Vagina (tissue), 2 donors: Measurements from ENCODE around the gene BTD. TPM values are rescaled to one million over a fixed set of nuclear protein-coding genes. Genes with fewer than 3 reads are reported as not detected.

Experiments used
- DNase-seq, 2 donors: peaks; one replicate each; pipeline ENCODE4 v3.0.0-alpha.2; 2017; ENCODE audit errors: extremely low spot score in 2 of 2
- H3K27ac ChIP-seq: fragments of 200-600 bp; sonication (generic); one replicate; pipeline ENCODE4 v1.5.1; 2019
- H3K27me3 ChIP-seq: fragments of 200-600 bp; sonication (generic); one replicate; pipeline ENCODE4 v1.5.1; 2019
- H3K36me3 ChIP-seq, 2 donors: fragments of 200-600 bp; sonication (generic); one replicate each; pipeline ENCODE4 v1.5.1; 2017 to 2019
- H3K4me1 ChIP-seq: fragments of 200-600 bp; sonication (generic); one replicate; pipeline ENCODE4 v1.5.1; 2019
- H3K4me3 ChIP-seq, 2 donors: fragments of 200-600 bp; sonication (generic); 1 replicate in 1 of 2; 2 replicates in 1 of 2; pipeline ENCODE4 v1.5.1; 2016 to 2019
- H3K9me3 ChIP-seq: fragments of 200-600 bp; sonication (generic); one replicate; pipeline ENCODE4 v1.5.1; 2019
- POLR2A ChIP-seq, 2 donors: fragments of 450-650 bp; IDR thresholded peaks; one replicate each; pipeline ENCODE4 v1.6.1; 2017; ENCODE audit warnings: antibody characterized with exemption in 2 of 2, mild to moderate bottlenecking in 2 of 2, moderate library complexity in 2 of 2
- POLR2AphosphoS5 ChIP-seq, 2 donors: sonication (generic); formaldehyde crosslinking; IDR thresholded peaks; one replicate each; pipeline ENCODE4 v1.9.0; 2017; ENCODE audit warnings: antibody characterized with exemption in 2 of 2, mild to moderate bottlenecking in 2 of 2, low read depth in 1 of 2; ENCODE audit not compliant: insufficient read depth in 1 of 2
- intact Hi-C: fragments of 100-400 bp; cut with DNase I; formaldehyde crosslinking; loops from one replicate; pipeline ENCODE4 v1.15.1; 2023
- total RNA-seq: library from RNA; depleted of rRNA; stranded (reverse); fragments of >200 nt; gene quantifications from one replicate; pipeline ENCODE4 v1.2.3, GENCODE V29; 2016
- TF ChIP-seq, protein P1 (sequence below), 3 experiments: fragments of 450-650 bp in 2 of 3; fragments of 200-600 bp in 1 of 3; sonication (generic) in 1 of 3; IDR thresholded peaks; one replicate each; pipeline ENCODE4 v1.5.1; 2017 to 2019; ENCODE audit warnings: antibody characterized with exemption in 3 of 3, mild to moderate bottlenecking in 2 of 3, moderate library complexity in 2 of 3

BTD gene
- total RNA-seq, 1 donor from 2014 or later, result 10.6 TPM

DNA sequence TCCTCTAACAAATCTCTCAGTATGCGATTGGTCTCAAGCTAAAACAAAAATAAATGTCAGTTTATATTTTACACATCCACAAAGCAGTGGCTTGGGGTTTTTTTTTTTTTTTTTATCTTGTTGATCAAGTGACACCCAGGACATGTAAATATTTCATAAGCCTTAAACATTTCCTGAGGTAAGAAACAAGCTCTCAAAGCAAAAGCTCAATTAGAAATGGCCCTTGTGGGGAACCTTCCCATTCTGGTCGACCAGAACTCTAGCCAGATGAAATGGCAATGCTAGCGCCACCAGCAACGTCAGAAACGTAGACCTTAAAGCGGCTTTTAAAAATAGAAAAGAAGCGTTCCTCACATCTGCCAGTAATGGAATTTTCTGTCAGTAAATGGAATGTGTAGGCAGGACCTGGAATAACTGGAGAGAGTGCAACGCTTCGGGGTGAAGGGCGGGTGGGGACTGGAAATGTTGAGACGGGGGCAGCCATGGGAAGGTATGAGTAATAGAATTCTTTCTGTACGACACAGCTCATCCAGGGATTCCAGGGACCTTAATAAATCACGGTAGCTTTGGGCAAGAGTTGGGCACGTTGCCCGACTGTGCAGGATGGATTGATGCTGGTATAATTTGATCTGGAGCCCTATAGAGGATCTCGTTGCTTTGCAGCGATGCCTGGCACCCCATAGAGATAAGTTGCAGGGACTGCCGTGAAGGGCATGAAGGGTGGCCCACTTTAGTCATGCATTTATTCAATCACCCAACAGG lies 44.4 kb downstream of the BTD start:
- TF ChIP-seq, protein P1, sequence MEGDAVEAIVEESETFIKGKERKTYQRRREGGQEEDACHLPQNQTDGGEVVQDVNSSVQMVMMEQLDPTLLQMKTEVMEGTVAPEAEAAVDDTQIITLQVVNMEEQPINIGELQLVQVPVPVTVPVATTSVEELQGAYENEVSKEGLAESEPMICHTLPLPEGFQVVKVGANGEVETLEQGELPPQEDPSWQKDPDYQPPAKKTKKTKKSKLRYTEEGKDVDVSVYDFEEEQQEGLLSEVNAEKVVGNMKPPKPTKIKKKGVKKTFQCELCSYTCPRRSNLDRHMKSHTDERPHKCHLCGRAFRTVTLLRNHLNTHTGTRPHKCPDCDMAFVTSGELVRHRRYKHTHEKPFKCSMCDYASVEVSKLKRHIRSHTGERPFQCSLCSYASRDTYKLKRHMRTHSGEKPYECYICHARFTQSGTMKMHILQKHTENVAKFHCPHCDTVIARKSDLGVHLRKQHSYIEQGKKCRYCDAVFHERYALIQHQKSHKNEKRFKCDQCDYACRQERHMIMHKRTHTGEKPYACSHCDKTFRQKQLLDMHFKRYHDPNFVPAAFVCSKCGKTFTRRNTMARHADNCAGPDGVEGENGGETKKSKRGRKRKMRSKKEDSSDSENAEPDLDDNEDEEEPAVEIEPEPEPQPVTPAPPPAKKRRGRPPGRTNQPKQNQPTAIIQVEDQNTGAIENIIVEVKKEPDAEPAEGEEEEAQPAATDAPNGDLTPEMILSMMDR (IDR thresholded peaks at IDR 0.05), result no peak
- TF ChIP-seq POLR2AphosphoS5 (IDR thresholded peaks at IDR 0.05; ENCODE audit: insufficient read depth in 1 of 2, low read depth in 1 of 2) (no peak), POLR2A (IDR thresholded peaks at IDR 0.05) (no peak)
- Histone ChIP-seq H3K4me3 (no peak overlapping the region), H3K27ac (peak overlapping the region; percentile 82), H3K4me1 (peaks cover 25% of the 10 kb centered on the region), H3K36me3 (no peaks in the 10 kb centered on the region), H3K9me3 (no peaks in the 10 kb centered on the region), H3K27me3 (no peaks in the 10 kb centered on the region)
- intact Hi-C loops, result no loop called here
- no peak for DNase-seq

DNA sequence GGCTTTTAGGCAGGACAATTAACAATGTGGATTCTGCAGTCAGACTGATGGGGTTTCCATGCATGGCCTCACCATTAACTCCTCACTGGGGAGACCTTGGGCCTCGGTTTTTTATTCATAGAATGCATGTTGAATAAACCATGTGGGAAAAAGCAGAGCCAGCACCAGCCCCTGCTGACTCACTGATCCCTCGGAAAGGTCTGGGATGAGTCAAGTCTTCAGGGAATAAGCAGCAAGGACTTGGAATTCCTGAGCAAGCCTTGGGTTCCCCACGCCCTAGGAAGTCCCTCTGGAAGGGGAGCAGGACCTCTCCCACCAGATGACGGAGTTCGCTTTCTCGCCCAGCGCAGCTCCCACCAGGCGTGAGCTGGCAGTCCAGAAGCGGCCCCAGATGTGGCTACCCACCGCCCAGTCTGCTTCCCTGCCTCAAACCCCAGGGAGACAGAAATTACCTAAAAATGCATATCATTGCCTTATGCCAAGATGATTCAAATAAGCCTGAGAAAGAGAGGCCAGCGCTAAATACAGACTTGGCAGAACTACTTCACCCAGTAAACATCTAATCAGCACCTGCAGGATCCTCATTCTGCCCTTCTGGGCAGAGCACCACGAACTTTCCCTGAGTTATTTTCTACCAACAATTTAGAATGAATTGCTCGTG lies 45.4 kb downstream of the BTD start:
- peaks cover 25% of the 10 kb centered on the region for H3K4me1 ChIP-seq
- H3K36me3 ChIP-seq, result no peaks in the 10 kb centered on the region
- H3K27me3 ChIP-seq, result no peaks in the 10 kb centered on the region
- intact Hi-C loops, result no loop called here
- H3K9me3 ChIP-seq, result no peaks in the 10 kb centered on the region
- DNase-seq, result no peak
- peak overlapping the region; percentile 82 for H3K27ac ChIP-seq
- H3K4me3 ChIP-seq, result peak overlapping the region in 1 of 2 donors; percentile 8
- TF ChIP-seq POLR2A (IDR thresholded peaks at IDR 0.05) (no peak), POLR2AphosphoS5 (IDR thresholded peaks at IDR 0.05; ENCODE audit: insufficient read depth in 1 of 2, low read depth in 1 of 2) (peak; percentile 29 to 73)

DNA sequence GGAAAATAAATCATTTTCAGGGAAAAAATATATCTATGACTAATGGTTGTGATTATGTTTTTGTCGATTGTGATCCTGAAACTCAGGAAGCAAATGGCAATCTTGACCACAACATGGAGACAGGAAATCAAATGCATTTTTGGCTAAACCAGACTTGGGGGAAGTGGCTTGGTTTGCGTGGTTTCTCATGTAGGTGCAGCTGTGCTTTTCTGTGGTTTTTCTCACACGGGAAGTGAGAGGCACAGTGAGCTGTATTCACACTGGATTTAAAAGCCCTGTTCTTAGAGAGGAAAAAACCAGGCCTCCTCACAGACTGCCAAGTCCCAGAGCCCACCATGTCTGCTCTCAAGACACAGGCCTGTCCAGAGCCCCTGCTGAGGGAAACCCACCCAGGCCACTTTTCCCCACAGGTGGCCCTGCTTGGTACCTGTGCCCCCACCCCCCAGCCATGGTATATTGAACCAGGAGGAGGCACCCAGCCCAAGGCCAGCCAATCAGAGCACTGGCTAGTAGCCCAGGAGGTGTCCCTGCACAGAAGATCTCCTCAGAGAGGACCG lies 46.1 kb downstream of the BTD start:
- H3K4me1 ChIP-seq, result peaks cover 25% of the 10 kb centered on the region
- no peak for DNase-seq
- H3K9me3 ChIP-seq, result no peaks in the 10 kb centered on the region
- no peaks in the 10 kb centered on the region for H3K27me3 ChIP-seq
- H3K36me3 ChIP-seq, result no peaks in the 10 kb centered on the region
- peak overlapping the region; percentile 82 for H3K27ac ChIP-seq
- H3K4me3 ChIP-seq, result peak overlapping the region in 1 of 2 donors; percentile 8
- intact Hi-C loops, result no loop called here
- TF ChIP-seq, protein P1 (IDR thresholded peaks at IDR 0.05), result no peak
- no peak for TF ChIP-seq POLR2A (IDR thresholded peaks at IDR 0.05)
- TF ChIP-seq POLR2AphosphoS5 (IDR thresholded peaks at IDR 0.05; ENCODE audit: insufficient read depth in 1 of 2, low read depth in 1 of 2), result no peak

DNA sequence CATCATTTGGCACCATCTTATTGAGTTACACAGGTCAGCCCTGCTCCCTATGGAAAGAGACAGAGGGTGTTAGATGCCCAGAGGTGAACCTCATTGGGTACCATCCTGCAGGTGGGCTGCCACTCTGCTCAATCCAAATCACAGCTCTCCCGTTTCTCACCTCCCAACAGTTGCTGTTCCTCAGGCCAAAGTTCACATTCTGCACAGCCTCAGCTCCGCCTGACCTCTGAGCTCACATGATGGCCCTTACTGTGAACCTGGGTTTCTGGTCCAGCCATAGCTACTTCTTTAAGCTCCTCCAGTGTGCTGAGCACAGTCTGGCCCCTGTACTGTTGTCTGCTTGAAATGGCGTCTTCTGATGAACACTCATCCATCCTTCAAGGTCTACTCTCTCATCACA lies 47.8 kb downstream of the BTD start:
- TF ChIP-seq POLR2A (IDR thresholded peaks at IDR 0.05) (no peak), POLR2AphosphoS5 (IDR thresholded peaks at IDR 0.05; ENCODE audit: insufficient read depth in 1 of 2, low read depth in 1 of 2) (no peak)
- TF ChIP-seq, protein P1 (IDR thresholded peaks at IDR 0.05), result no peak
- H3K27ac ChIP-seq, result no peak overlapping the region
- intact Hi-C loops, result no loop called here
- peaks cover 25% of the 10 kb centered on the region for H3K4me1 ChIP-seq
- no peak overlapping the region for H3K4me3 ChIP-seq
- H3K36me3 ChIP-seq, result no peaks in the 10 kb centered on the region
- no peaks in the 10 kb centered on the region for H3K9me3 ChIP-seq
- DNase-seq, result no peak
- no peaks in the 10 kb centered on the region for H3K27me3 ChIP-seq

DNA sequence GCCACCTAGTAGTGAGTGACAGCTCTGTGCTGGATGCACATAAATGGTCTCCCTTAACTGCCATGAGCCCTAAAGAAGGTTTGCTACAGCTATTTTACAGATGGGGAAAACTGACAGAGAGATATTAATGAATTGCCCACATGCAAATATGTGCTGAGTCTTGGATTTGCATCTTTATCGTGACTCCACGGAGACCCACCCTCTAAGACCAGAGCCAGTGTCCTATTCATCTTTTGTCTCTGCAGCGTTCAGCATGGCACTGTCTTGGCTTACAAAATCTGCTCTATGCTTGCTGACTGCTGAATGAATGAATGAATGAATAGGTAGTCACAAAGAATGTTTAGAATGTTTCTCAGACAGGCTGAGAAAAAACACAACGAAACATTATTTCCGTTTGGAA lies 48.3 kb downstream of the BTD start:
- Histone ChIP-seq H3K27me3 (no peaks in the 10 kb centered on the region), H3K9me3 (no peaks in the 10 kb centered on the region), H3K27ac (no peak overlapping the region), H3K4me3 (no peak overlapping the region), H3K36me3 (no peaks in the 10 kb centered on the region), H3K4me1 (peaks cover 25% of the 10 kb centered on the region)
- TF ChIP-seq, protein P1 (IDR thresholded peaks at IDR 0.05), result no peak
- no peak for TF ChIP-seq POLR2A (IDR thresholded peaks at IDR 0.05)
- no peak for TF ChIP-seq POLR2AphosphoS5 (IDR thresholded peaks at IDR 0.05; ENCODE audit: insufficient read depth in 1 of 2, low read depth in 1 of 2)
- intact Hi-C loops, result no loop called here
- no peak for DNase-seq
